ENCODE measurements around the gene PTPRE. TPM values are rescaled to one million over a fixed set of nuclear protein-coding genes. Genes with fewer than 3 reads are reported as not detected.

The PTPRE gene
- total RNA-seq, 1 experiment from 2014 or later: 0.70 TPM

DNA sequence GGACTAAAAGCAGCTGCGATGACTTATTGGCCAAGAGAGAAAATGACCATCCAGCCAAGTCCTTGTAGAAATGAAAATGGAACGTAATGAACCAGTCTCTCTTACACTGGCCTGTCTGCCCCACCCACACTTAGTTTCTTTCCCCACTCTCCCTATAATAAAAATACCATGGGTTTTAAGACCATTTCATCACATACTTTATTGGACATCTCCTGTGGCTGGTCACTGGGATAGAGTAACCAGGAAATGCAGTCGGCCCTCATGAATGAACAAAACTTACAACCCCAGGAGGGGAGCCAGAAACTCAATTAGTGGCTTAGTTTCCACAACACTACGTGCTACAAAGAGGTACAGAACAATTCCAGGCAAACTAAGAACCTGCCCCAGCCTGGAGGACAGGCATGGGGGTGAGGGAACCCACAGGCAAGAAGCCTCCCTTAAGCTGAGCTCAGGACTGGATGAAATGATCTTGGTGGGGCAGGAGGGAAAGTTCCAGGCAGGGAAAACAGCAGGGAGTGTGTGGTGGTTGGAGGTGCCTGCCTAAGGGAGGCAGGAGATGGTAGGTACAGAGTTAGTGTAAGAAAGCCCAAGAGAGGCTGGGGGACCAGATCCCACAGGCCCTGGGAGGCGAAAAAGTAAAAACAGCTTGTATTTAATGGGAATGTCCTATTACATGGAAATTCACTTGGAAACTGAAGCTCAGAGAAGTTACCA lies 189.7 kb downstream of the PTPRE start:
- Histone ChIP-seq H2BK5ac (ENCODE audit: insufficient read length, low read length) (no peak overlapping the region), H3K14ac (ENCODE audit: insufficient read depth, low read length) (no peak overlapping the region), H4K20me1 (ENCODE audit: control insufficient read depth, insufficient read depth, insufficient read length) (no peaks in the 10 kb centered on the region), H3K18ac (ENCODE audit: insufficient read length, low read depth, low read length) (no peak overlapping the region), H3K56ac (ENCODE audit: insufficient read length, low read depth, low read length) (no peak overlapping the region), H3K79me2 (ENCODE audit: insufficient read depth, low read length) (no peaks in the 10 kb centered on the region), H3K23ac (ENCODE audit: insufficient read length, low read depth, low read length) (no peak overlapping the region), H3K79me1 (ENCODE audit: insufficient read depth, low read depth, low read length, poor library complexity, severe bottlenecking) (no peaks in the 10 kb centered on the region), H4K5ac (ENCODE audit: insufficient read length, low read depth, low read length) (no peak overlapping the region), H2BK12ac (ENCODE audit: insufficient read length, low read depth, low read length) (no peak overlapping the region), H2AFZ (ENCODE audit: low read length) (no peak overlapping the region), H3K27ac (ENCODE audit: insufficient read length, low read depth, low read length) (no peak overlapping the region), H3K9ac (ENCODE audit: extremely low read depth, insufficient read length, low read length) (no peak overlapping the region), H3K4me1 (ENCODE audit: insufficient read depth, low read length) (no peaks in the 10 kb centered on the region), H2BK20ac (ENCODE audit: low read depth, low read length, poor library complexity, severe bottlenecking) (no peak overlapping the region), H4K8ac (replicated peaks; ENCODE audit: insufficient read length, low read depth, low read length) (no peak overlapping the region), H3K4me2 (ENCODE audit: insufficient read depth, insufficient read length, low read length) (no peak overlapping the region), H4K91ac (ENCODE audit: insufficient read length, low read depth, low read length) (no peak overlapping the region), H3K23me2 (ENCODE audit: insufficient read length, low read depth, low read length, poor library complexity, severe bottlenecking) (no peaks in the 10 kb centered on the region), H2AK5ac (ENCODE audit: insufficient read length, low read length) (no peak overlapping the region), H2BK120ac (ENCODE audit: low read depth, low read length, poor library complexity, severe bottlenecking) (no peak overlapping the region), H3T11ph (ENCODE audit: low read length) (no peak overlapping the region), H3K4ac (ENCODE audit: low read depth, low read length) (no peak overlapping the region), H3K9me3 (ENCODE audit: control insufficient read depth, low read depth, low read length) (no peaks in the 10 kb centered on the region), H3K27me3 (ENCODE audit: insufficient read depth, low read length) (no peaks in the 10 kb centered on the region), H2BK15ac (ENCODE audit: low read depth, low read length) (no peak overlapping the region)
- Mint-ChIP-seq H3K27ac (peak overlapping the region in 2 of 3 experiments; percentile 55 to 88; a peak in 4 of 7 replicates), H3K36me3 (ENCODE audit: insufficient read depth in 1 of 3, low read depth in 3 of 3) (peaks cover 26 to 50% (median 46%) of the 10 kb centered on the region in 3 experiments), H3K4me1 (peaks cover 7 to 12% of the 10 kb centered on the region in 2 experiments), H3K4me3 (no peak overlapping the region), H3K27me3 (ENCODE audit: low read depth) (no peaks in the 10 kb centered on the region; the same call in 1 of the 2 replicates), H3K9me3 (no peaks in the 10 kb centered on the region)
- no CpG with 5 or more reads among the region's 5 CpGs for WGBS (ENCODE audit: extremely low coverage, insufficient read length, low lambda C conversion rate)
- TF ChIP-seq CTCF (conservative IDR thresholded peaks at IDR 0.05): no peak
- no peak for DNase-seq

Measured in H9 (cell line).